ENCODE data around the gene CACNA1D. TPM values are rescaled to one million over a fixed set of nuclear protein-coding genes. Genes with fewer than 3 reads are reported as not detected.
A peak's percentile ranks its signal among the peaks of the same experiment; 100 is the strongest.

Gene CACNA1D
- polyA plus RNA-seq, 10 donors, result 1.3 to 3.1 (median 1.7) TPM

DNA sequence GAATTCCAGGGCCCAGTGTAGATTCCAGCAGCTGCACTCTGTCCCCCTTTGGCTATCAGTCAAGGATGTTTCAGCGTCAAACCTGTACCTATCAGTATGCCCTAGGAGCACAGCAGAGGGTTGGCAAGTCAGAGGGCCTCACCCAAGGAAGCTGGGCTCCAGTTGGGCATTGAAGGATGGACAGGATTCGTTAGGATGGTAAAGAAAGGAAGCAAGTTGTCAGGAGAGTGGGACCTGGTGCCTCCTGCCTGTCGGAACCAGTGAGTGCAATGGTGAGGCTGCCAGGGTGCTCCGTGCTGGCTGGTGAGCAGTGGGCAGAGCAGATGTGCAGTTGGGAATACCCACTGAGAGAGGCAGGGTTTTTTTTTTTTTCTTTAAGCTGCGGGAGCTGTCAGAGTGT is 194.6 kb downstream of the CACNA1D start:
- DNase-seq, result no peak

DNA sequence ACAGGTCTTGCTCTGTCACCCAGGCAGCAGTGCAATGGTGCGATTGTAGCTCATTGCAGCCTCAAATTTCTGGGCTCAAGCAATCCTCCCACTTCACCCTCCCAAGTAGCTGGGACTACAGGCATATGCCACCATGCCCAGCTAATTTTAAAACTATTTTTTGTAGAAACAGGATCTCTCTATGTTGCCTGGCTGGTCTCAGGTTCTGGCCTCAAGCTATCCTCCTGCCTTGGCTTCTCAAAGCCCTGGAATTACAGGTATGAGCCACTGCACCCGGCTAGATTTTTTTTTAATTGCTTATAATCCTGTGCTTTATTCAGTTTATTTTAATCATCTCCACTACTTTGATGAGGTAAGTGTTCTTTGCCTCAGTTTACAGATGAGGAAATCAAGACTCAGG is 195.3 kb downstream of the CACNA1D start:
- no peak for DNase-seq

DNA sequence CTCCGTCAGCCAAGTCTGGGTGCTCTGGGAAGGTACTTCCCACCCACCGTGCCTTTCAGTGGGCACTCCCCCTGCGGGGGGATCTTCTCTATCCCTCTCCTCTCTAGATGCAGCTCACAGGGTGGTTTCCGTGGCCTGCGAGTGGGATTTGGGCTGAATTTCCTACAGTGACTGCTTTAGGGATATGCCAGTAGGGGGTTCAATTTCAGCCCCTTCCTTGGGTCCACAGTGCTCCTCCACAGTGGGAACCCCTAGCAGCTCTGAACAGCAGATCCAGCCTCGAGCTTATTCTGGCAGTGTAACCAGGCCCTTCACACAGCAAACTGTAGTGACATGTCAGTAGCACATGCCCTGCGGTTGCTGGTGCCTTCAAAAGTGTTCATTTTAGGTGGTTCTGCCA is 196.1 kb downstream of the CACNA1D start:
- no peak for DNase-seq

DNA sequence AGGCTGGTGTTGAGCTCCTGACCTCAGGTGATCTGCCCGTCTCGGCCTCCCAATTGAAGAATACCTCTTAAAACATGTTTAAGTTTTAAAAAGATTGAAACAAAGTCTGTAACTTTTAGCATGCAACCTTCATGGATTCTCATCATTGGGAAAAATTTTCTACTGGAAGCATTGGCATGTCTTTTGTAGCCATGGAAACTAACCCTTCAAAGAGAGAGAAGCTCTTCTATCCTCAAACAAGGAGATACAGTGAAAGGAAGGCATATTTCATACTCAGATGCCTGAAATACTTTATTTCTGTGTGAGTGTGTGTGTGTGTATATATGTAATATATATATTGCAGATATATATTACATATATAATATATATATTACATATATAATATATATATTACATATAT is 196.9 kb downstream of the CACNA1D start:
- DNase-seq, result no peak

DNA sequence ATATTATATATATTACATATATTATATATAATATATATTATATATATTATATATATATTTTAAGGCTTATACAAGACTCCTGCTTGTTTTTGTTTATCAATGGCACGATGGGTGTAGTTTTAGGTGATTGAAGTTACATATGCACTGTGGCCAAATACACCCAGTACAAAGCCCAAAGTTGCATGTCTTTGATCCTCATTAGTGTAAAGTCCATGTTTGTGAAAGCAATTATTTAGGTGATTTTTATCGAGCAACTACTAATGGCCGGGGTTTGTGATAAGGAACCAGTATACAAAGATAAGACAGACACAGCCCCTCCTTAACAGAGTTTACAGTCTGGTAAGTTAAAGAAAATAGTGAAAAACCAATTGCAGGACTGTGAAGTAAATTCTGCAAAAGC is 197.5 kb downstream of the CACNA1D start:
- DNase-seq, result no peak

DNA sequence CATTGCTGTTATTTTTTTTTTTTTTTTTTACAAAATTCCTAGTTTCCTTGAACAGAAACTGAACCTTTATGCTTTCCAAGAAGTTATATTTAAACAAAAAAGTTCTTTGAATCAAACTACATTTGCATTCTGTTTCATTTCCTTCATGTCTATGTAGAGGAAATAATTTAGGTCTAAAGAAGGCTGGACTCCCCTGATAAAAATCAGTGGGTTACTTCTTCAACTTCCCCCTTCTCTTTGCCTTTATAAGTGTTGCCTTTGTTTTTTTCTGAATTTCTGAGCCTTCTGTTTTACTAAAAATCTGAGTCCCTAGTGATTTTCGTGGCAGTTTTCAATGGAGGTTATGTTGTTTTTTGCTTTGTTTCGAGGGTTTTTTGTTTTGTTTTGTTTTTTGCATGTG is 199.0 kb downstream of the CACNA1D start:
- DNase-seq, result no peak

DNA sequence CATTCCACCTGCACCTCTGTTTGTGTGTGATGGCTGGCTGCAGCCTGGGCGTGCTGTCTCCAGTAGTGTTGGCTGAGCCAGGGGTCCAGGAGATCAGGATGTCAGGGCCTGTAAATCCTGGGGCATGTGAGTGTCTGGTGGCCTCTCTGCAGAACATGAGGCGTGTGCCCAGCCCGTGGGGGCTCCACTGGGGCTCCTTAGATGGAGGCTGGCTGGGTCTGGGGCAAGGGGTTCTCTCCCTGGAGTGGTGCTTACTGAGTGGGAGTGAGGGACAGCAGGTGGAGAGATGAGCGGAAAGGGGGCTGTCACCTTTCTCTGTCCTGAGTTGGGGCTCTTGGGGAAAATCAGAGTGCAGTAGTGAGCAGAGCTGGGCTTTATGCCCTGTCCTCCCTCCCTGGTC is 199.6 kb downstream of the CACNA1D start:
- no peak for DNase-seq

DNA sequence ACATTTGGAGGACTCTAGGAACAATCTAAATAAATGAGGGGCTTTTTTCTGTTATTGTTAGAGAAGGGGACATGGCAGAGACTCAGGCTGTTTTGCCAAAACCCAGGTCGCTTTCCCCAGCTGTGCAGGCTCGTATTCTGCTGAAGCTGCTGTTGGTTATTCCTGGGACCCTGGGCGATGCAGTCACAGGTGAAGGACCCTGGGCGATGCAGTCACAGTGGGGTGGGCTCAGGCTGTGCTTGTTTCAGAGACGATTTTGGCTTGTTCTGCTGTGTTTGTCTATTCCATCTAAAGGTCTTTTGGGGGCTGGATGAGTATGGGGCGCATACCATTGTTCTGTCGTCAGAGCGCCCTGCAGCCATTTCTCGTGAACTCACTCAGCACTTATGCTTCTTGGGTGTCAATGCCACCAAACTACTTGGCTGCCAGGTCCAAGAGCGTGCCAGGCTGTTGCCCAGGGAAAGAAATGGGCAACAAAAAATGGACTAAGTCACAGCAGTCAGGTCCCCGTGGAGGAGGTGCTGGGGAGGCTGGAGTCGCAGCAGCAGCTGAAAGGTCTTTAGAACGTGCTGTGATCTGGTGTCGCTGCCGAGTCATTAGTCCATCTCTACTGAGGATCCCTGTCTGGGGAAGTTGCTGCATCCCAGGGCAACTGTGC is 200.4 kb downstream of the CACNA1D start:
- no peak for DNase-seq

DNA sequence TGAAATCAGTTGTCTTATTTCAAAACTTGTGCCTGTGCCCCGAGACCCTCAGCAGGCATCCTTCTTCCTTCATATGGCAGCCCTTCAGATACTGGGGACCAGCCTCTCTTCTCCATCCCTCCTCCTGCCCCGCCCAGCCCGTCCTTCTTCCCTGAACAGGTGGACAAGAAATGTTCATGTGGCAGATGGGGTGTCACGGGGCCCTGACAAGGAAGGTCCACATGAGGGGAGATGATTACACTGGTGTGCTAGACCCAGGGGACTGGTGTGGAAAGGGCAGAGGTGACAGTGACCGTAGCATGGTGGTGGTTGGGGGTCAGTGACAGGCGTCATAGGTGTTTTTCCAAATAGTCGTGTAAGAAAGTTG is 200.9 kb downstream of the CACNA1D start:
- DNase-seq, result no peak

DNA sequence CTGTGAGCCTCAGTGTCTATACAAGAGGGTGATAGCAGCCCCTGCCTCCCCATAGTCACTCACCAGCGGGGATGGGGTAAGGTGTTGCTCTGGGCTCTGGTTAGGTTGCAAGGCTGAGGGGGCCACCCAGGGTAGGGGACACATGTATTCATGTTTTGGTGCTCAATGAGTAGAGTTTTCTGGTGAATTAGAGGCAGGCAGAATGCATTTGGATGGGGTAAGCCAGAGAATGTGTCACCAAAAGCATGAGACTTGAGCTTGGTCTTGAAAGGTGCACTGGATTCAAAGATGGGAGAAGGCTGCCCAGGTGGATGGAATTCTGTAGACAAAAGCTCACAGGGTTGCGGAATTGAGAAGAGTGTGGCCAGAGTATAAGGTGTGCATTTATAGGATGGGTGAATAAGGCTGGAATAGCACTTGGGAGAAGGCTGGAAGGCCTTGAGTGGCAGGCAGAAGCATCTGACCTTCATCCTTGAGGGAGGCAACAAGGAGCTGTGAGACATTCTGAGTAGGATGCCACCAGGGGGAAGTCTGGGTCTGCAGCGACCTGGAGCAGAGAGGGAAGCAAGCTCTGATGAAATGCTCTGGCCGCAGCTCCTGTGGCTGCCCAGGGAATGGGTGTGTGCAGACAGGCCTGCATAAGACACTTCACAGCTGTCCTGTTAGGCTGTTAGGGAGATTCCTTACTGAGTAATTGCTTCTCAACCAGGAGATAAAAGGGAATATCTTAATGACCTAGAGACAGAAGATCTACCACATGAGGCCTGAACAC is 202.2 kb downstream of the CACNA1D start:
- no peak for DNase-seq

DNA sequence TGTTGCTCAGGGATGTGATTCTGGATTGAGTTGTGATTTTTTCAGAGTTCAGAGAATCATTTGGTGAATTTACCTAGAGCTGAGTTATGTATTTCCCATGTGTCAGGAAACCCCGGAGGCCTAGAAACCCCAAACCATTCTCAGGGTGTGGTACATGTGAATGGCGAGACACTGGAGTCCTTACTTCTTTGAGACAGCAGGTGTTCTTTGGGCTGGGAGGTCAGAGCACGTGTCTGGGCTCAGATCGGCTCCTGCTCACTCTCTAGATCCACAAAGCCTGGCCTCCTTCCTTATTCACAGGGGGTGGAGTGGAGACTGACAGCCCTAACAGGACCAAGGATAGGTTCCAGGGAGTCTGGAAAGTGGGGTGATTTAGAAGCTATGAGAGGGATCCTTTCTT is 206.0 kb downstream of the CACNA1D start:
- no peak for DNase-seq

DNA sequence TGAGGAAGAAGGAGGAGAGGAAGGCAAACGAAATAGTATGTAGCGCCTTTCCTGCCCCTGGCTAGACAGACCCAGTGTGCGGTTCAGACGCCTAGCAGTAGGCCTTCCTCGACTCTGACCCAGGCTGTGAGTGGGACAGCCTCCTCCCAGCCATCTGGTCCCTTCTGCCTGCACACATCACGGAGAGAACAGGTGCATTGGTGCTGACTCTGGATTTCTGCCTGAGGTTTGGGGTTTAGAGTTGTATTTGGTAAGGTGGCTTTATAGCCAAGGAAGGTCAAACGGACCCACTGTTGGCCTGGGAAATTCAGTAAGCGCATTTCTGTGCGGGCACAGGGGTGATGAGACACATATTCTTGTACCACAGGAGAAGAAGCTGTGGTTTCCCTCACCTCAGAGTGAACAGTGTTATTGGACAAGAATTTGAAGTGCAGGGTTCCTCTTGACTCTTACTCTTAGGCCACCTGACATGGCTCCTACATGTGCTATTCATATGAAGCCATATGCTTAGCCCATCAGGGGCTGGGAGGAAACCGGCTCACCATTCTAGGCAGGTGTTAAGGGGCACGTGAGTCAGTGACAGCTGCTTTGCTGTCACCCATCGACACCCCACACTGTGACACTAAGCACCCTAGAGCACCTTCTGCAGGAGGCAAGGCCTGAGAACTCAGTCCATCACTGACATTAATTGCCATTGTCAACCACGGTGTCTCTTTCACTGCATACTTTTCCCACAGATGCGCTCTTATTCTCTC is 208.5 kb downstream of the CACNA1D start:
- DNase-seq, result no peak

DNA sequence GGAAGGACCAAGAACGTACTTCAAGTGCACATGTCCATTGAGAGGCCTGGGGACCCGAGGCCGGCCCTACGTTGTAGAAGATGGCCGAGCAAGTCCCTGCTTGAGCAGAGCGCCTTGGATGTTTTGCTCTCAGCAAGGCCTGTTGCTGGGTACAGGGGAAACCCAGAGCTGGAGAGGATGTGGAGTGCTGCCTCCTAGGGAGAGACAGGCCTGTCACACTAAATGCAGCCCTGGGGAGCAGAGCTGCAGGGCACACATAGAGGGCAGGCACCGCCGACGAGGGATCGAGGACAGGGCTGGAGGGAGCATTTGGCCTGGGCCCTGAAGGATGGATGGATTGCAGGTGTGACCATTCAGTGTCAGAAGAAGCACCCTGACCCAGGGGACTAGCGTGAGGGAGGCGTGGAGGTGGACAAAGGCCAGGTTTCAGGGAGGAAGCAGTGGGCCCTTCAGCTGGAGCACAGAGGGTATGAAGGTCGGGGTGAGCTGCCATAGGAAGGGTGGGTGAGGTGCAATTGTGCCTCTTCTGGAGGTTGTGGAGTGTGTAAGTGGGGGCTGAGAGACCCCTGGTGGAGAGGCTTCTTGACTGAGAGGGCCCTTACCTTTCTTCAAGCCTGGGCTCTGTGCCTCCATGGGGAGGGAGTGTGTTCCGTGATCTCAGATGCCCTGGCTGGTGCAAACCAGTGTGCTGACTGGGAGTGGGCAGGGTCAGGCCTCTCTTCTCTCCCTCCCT is 209.4 kb downstream of the CACNA1D start:
- no peak for DNase-seq

DNA sequence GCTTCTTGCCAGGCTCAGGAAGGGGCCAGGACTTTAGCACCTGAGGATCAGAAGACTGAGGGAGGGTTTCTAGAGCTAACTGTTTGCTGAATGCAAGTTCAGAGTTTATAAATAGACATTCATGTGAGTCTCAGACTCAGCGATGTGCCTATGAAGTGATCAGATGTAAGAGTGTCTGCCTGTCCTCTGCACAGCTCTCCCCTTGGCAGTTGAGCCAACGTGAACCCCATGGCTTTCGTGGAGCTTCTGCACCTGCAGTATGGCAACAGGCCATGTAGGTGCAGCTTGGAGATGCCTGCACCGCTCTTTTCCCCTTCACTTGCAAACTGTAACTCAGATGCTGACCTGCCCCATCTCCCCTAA is 209.9 kb downstream of the CACNA1D start:
- no peak for DNase-seq

DNA sequence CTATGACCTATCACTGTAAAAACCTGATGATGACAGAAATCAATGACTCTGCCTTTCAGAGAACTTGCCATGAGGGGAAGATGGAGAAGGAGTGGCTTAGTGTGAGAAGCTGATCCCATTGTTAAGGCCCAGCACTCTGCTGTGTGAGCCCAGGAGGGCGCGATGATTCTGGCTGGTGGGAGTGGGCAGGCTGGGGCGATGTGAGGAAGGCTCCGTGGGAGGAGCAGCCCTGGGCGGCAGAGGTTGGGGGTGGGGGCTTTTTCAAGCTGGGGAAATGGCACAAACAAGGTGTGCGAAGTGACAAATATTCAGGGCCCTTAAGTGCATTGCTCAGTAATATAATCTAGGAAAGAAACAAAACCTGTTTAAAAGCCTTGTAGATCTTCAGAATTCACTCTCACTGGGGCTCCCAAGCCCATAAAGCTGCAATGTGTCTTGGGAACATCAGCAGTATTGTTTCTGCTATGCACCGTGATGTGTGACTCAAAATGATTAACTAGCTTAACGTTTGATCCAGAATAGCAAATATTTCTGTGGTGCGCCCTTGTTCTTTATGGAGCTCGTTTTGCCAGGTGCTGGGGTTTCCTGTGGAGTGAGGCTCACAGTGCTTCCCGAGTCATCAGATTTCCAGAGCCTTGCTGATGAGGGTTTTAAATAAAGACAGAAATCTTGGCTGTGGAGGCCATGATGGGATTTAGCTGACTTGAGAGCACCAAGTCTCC is 210.8 kb downstream of the CACNA1D start:
- DNase-seq, result no peak

DNA sequence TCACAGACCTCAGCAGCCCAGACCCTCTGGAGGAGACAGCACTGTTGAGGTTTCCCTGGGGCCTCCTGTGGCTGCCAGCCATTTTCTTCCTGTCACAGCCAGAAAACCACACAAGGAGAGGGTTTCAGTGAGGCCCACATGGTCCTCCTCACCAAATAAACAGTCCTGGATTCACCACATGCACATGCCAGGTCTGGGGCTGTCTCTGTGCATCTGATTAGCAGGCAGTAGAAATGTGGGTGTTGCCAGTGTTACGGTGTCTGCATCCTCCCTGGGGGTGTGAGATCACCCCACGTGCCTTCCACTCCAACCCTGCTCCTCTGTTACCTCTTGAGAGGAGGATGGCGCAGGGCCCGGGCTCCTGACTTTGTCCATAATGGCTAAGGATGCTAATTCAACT is 211.4 kb downstream of the CACNA1D start:
- DNase-seq, result no peak

DNA sequence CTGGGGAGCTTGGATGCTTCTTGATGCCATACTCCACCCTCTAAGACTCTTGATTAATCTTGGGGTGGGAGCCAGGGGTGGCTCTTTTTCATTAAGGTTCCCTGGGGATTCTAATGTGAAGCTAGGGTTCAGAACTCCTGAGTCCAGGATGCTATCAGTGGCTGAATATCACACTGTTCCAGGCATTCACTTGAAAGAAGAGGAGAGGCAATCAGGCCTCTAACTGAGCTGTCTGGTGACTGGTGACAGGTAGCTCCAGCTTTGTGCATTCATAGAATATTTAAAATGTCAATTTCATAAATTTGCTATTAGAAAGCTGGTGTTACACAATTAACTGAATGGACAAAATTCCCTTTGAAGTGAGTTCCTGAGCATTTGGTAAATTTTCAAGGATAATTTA is 212.8 kb downstream of the CACNA1D start:
- DNase-seq, result no peak

DNA sequence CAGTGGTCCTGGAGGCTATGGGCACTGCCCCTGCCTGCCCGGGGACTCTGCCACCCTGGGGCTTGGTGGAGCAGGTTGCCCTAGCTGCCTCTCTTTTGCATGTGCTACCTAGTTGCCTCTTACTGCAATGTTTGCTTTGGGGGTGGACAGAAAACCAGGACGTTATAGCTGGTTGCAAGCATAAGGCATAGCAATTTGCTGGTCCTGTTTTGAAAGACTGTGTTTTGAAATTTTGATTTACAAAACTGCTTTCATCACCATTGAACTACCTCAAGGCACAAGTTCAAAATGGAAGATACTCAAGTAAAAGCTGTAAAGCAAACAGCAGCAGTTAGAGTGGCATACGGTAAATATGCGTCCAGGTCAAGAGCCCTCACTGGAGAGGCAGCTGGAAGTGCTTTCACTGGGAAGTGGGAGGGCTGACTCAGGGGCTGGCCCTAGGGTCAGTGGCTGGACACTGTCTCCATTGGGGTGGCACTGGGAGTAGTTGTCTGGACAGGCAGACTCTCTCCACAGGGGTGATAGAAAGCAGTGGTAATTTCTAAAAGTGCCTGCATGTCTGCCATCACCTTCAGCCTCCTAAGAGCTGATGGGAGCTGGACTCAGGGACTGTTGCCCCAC is 213.7 kb downstream of the CACNA1D start:
- DNase-seq, result no peak

DNA sequence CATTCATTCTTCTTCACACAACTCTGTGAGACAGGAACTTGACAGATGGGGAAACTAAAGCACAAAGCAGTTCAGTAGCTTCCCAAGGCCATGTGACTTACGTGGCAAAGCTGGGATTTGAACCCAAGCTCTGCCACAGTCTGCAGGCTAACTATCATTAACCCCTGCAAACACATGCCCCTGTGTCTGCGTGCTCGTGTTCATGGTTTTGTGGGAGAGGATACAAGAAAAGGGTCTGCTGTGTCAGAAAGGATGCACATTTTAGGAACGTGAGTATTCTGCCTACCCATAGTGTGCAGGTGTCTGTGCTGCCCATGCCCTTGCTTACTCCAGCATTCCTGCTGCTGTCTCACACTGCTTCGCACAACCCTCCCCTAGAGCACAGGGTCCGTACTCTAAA is 214.8 kb downstream of the CACNA1D start:
- no peak for DNase-seq

DNA sequence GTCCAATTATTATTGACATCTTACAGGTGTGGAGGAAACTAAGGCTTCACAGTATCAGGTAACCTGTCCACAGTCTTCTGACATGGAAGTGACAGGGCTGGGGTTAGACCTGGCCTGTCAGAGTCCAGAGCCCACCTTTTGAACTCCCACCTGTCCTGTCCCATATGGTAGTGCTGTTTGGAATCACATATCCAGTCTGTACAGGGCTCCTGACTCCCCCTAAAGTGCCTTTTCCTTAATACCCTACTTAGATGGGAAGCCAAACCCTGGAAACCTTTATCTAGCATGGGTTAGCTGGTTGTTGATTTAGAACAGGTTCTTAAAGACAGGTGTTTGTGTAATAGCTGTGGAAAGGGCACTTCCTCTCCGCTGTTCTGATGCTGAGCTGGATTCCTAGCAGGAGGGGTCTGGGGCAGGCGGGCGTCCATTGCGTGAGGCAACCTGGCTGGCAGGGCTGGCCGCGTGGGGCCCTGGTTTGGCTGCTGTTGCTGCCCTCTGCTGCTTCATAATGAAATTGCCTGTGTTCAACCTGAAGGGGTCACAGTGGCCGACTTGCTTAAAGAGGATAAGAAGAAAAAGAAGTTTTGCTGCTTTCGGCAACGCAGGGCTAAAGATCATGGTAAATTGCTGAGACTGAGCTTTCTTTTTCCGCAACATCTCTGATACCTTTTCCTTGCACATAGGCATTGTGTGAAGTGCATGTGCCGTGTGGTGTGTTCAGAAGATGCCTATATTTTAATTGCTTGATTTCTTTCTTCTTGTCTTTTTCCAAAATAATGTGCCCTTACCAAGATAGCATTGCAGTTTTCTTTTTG is 215.7 kb downstream of the CACNA1D start:
- peak; percentile 32 to 79 (median 54) for DNase-seq

Measured in muscle of back (tissue), 11 donors.